SH-SY5Y (cell line): ENCODE measurements around the gene PRKCZ.

ENCODE experiments used
- GATA2 ChIP-seq: IDR thresholded peaks from 2 replicates; pipeline ENCODE4 v1.6.1; 2011; ENCODE audit warnings: mild to moderate bottlenecking, low read depth, low read length
- GATA3 ChIP-seq: IDR thresholded peaks from 2 replicates; pipeline ENCODE4 v1.6.1; 2011; ENCODE audit warnings: low read depth, mild to moderate bottlenecking, low read length, moderate library complexity

PRKCZ gene

GRCh38 chr1:2169200-2169836 lies 119.1 kb downstream of the PRKCZ start:
- TF ChIP-seq GATA2 (no peak), GATA3 (no peak)

- TF ChIP-seq GATA2 (no peak), GATA3 (no peak)
Measured at GRCh38 chr1:2170211-2170610, 120.0 kb downstream of the PRKCZ start.

GRCh38 chr1:2172012-2172411 lies 121.8 kb downstream of the PRKCZ start:
- TF ChIP-seq GATA3 (no peak), GATA2 (no peak)

- no peak for TF ChIP-seq GATA3
- TF ChIP-seq GATA2 = no peak
Measured at GRCh38 chr1:2172551-2173146, 122.4 kb downstream of the PRKCZ start.

- TF ChIP-seq GATA2 (no peak), GATA3 (no peak)
Measured at GRCh38 chr1:2173546-2174347, 123.5 kb downstream of the PRKCZ start.

- TF ChIP-seq GATA2 (no peak), GATA3 (no peak)
Measured at GRCh38 chr1:2174348-2175054, 124.3 kb downstream of the PRKCZ start.

GRCh38 chr1:2175055-2175414 lies 124.8 kb downstream of the PRKCZ start:
- no peak for TF ChIP-seq GATA2
- TF ChIP-seq GATA3 = no peak

- TF ChIP-seq GATA3 = no peak
- no peak for TF ChIP-seq GATA2
Measured at GRCh38 chr1:2175681-2176454, 125.7 kb downstream of the PRKCZ start.

- no peak for TF ChIP-seq GATA2
- no peak for TF ChIP-seq GATA3
Measured at GRCh38 chr1:2176615-2177014, 126.4 kb downstream of the PRKCZ start.

GRCh38 chr1:2177541-2177940 lies 127.3 kb downstream of the PRKCZ start:
- TF ChIP-seq GATA3 = no peak
- no peak for TF ChIP-seq GATA2

- TF ChIP-seq GATA3 = no peak
- no peak for TF ChIP-seq GATA2
Measured at GRCh38 chr1:2177946-2178538, 127.8 kb downstream of the PRKCZ start.

- no peak for TF ChIP-seq GATA3
- no peak for TF ChIP-seq GATA2
Measured at GRCh38 chr1:2178875-2179274, 128.7 kb downstream of the PRKCZ start.

- TF ChIP-seq GATA2 (no peak), GATA3 (no peak)
Measured at GRCh38 chr1:2179283-2180013, 129.2 kb downstream of the PRKCZ start.
